Left ventricle myocardium inferior (tissue), 1 donor: ENCODE results near the gene TSPAN31. TPM values are rescaled to one million over a fixed set of nuclear protein-coding genes. Genes with fewer than 3 reads are reported as not detected.

Source experiments
- DNase-seq: peaks from one replicate; pipeline ENCODE4 v3.0.0-alpha.2; 2020
- H3K27ac ChIP-seq: fragments of 200-600 bp; replicated peaks from 2 replicates; pipeline ENCODE4 v1.8.0; 2021
- H3K27me3 ChIP-seq: fragments of 200-600 bp; 2 replicates; pipeline ENCODE4 v1.8.0; 2021; ENCODE audit warnings: low read depth
- H3K36me3 ChIP-seq: fragments of 200-600 bp; 2 replicates; pipeline ENCODE4 v1.8.0; 2021
- H3K4me1 ChIP-seq: fragments of 200-600 bp; 2 replicates; pipeline ENCODE4 v1.8.0; 2021
- H3K4me3 ChIP-seq: fragments of 200-600 bp; 2 replicates; pipeline ENCODE4 v1.8.0; 2021; ENCODE audit warnings: mild to moderate bottlenecking, moderate library complexity
- H3K9me3 ChIP-seq: fragments of 200-600 bp; replicated peaks from 2 replicates; pipeline ENCODE4 v1.8.0; 2021
- intact Hi-C: fragments of 100-400 bp; cut with micrococcal nuclease; formaldehyde crosslinking; loops from one replicate; pipeline ENCODE4 v1.11.0; 2022
- total RNA-seq: library from RNA; stranded (reverse); fragmentation: NEBNext Ultra II Directional; extraction: Animal tissue kit (Norgen Biotek cat#: 25700); gene quantifications from one replicate; pipeline ENCODE4 v1.2.1, GENCODE V29; 2021
- TF ChIP-seq, protein P1 (sequence below): fragments of 200-600 bp; IDR thresholded peaks from 2 replicates; pipeline ENCODE4 v1.8.0; 2021; ENCODE audit warnings: antibody characterized with exemption, mild to moderate bottlenecking, borderline replicate concordance
- donor health status: DM: no; HTN: yes; CAD: no; lungs with severe emphysema.

Gene TSPAN31
- total RNA-seq, 1 donor from 2014 or later, result 27.2 TPM

- intact Hi-C loops, result no loop called here
- H3K36me3 ChIP-seq, result peaks cover 48% of the 10 kb centered on the region
- peak overlapping the region; percentile 93 for H3K4me3 ChIP-seq
- H3K9me3 ChIP-seq, result no peaks in the 10 kb centered on the region
- H3K4me1 ChIP-seq, result peaks cover 29% of the 10 kb centered on the region
- peaks cover 16% of the 10 kb centered on the region for H3K27me3 ChIP-seq
- TF ChIP-seq, protein P1, sequence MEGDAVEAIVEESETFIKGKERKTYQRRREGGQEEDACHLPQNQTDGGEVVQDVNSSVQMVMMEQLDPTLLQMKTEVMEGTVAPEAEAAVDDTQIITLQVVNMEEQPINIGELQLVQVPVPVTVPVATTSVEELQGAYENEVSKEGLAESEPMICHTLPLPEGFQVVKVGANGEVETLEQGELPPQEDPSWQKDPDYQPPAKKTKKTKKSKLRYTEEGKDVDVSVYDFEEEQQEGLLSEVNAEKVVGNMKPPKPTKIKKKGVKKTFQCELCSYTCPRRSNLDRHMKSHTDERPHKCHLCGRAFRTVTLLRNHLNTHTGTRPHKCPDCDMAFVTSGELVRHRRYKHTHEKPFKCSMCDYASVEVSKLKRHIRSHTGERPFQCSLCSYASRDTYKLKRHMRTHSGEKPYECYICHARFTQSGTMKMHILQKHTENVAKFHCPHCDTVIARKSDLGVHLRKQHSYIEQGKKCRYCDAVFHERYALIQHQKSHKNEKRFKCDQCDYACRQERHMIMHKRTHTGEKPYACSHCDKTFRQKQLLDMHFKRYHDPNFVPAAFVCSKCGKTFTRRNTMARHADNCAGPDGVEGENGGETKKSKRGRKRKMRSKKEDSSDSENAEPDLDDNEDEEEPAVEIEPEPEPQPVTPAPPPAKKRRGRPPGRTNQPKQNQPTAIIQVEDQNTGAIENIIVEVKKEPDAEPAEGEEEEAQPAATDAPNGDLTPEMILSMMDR, result no peak
- peak overlapping the region; percentile 98 for H3K27ac ChIP-seq
- DNase-seq, result no peak
These were observed 1.2 kb downstream of the TSPAN31 start for GRCh38 chr12:57746025-57746424.

DNA sequence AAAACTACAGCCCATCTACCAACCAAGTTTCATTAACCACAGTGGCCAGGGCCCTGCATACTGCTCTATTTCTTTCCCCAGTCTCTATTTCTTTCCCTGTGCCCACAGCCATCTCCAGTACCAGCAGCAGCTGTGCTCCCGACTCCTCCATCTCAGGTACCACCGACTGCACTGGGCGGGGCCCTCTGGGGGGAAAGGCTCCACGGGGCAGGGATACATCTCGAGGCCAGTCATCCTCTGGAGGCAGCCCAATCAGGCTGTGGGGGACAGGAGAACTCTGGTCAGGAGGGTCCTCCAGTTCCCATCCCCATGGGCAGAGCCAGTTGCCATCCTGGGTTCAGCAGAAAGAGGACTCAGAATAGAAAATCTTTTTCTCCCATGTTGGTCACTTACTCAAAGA lies 4.2 kb downstream of the TSPAN31 start:
- Histone ChIP-seq H3K4me3 (no peak overlapping the region), H3K9me3 (no peaks in the 10 kb centered on the region), H3K27ac (no peak overlapping the region), H3K36me3 (peaks cover 48% of the 10 kb centered on the region), H3K4me1 (peaks cover 49% of the 10 kb centered on the region), H3K27me3 (no peaks in the 10 kb centered on the region)
- no peak for DNase-seq
- TF ChIP-seq, protein P1, result no peak
- intact Hi-C loops, result no loop called here

DNA sequence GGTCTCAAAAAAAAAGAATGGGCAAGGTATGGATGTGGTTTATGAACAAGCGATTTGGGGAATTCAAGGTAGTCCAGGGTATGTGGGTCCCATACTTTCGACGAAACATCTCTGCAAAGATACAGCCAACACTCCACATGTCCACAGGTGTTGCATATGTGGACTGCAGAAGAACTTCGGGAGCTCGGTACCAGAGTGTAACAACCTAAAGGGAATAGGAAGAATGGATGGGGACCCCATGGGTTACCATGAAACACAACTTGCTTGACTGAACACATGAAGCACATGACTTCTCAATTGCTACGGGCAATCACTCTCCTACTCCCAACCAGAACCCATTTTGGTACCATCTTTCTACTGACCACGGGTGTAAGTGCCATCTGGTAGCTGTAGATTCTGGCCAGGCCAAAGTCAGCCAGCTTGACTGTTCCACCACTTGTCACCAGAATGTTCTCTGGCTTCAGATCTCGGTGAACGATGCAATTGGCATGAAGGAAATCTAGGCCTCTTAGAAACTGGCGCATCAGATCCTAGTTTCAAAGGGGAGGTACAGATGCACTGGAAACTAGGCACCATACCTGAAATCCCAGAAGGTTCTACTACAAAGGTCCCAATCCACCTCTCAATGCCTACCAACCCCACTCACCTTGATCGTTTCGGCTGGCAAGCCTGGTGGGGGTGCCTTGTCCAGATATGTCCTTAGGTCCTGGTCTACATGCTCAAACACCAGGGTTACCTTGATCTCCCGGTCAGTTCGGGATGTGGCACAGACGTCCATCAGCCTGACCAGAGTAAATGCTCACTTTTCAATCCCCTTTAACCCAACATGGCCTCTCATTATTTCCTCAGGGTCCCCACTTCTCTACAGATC lies 6.0 kb downstream of the TSPAN31 start:
- H3K27me3 ChIP-seq, result no peaks in the 10 kb centered on the region
- peaks cover 49% of the 10 kb centered on the region for H3K4me1 ChIP-seq
- H3K4me3 ChIP-seq, result peak overlapping the region; percentile 81
- TF ChIP-seq, protein P1, result no peak
- H3K36me3 ChIP-seq, result peaks cover 48% of the 10 kb centered on the region
- peak overlapping the region; percentile 92 for H3K27ac ChIP-seq
- H3K9me3 ChIP-seq, result no peaks in the 10 kb centered on the region
- DNase-seq, result no peak
- intact Hi-C loops, result no loop called here

DNA sequence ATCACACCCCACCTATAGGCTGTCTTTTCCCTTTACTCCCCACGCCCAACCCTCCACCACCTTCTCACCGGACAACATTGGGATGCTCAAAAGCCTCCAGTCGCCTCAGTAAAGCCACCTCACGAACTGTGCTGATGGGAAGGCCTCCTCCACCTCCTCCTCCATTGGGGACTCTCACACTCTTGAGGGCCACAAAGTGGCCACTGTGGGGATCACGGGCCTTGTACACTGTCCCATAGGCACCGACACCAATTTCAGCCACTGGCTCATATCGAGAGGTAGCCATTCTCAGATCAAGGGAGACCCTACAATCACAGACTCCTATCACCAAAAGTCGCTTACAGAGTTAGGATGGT lies 6.6 kb downstream of the TSPAN31 start:
- H3K27me3 ChIP-seq, result no peaks in the 10 kb centered on the region
- H3K27ac ChIP-seq, result peak overlapping the region; percentile 92
- DNase-seq, result no peak
- TF ChIP-seq, protein P1, result no peak
- peaks cover 49% of the 10 kb centered on the region for H3K4me1 ChIP-seq
- no peaks in the 10 kb centered on the region for H3K9me3 ChIP-seq
- intact Hi-C loops, result no loop called here
- H3K36me3 ChIP-seq, result peaks cover 47% of the 10 kb centered on the region
- peak overlapping the region; percentile 81 for H3K4me3 ChIP-seq

GRCh38 chr12:57751788-57752667 lies 7.2 kb downstream of the TSPAN31 start, which contains the start of gene CDK4:
Gene CDK4 (minus strand): TSS chr12:57752310. CDS start chr12:57751717, 593 bp downstream.
- H3K4me3 ChIP-seq, result peak within 1 kb of the TSS; percentile 81
- DNase-seq, result peak; percentile 99
- H3K36me3 ChIP-seq, result peaks cover 40% of the 10 kb centered on the region
- intact Hi-C loops, result no loop called here
- TF ChIP-seq, protein P1, result no peak
- H3K27me3 ChIP-seq, result no peaks in the 10 kb centered on the region
- no peaks in the 10 kb centered on the region for H3K9me3 ChIP-seq
- H3K4me1 ChIP-seq, result peaks cover 53% of the 10 kb centered on the region
- peak within 1 kb of the TSS; percentile 92 for H3K27ac ChIP-seq
